Activated CD8-positive, alpha-beta T cell treated with anti-CD3 and anti-CD28 coated beads for 36 hours (primary cell): ENCODE results near the gene CCDC87. TPM values are rescaled to one million over a fixed set of nuclear protein-coding genes. Genes with fewer than 3 reads are reported as not detected.
"Not testable (repeated sequence)": the region's sequence is repeated elsewhere in the genome, so short reads cannot be mapped to it uniquely, and the experiment has no call there.

Experiments used
- ATAC-seq: fragments of 200-7000 bp; cut with Tn5 transposase; one replicate; pipeline ENCODE4 v1.10.0; 2021; ENCODE audit warnings: mild to moderate bottlenecking, moderate library complexity
- CTCF ChIA-PET: fragments of 350-600 bp; sonication (Branson Sonifier 250); formaldehyde crosslinking; loops from one replicate; lab custom pipeline; 2021; ENCODE audit warnings: antibody characterized with exemption; lab: Charles Lee
- POLR2A ChIA-PET: fragments of 350-600 bp; sonication (Branson Sonifier 250); formaldehyde crosslinking; loops from one replicate; lab custom pipeline; 2021; ENCODE audit warnings: antibody characterized with exemption; lab: Charles Lee
- DNase-seq: peaks from one replicate; pipeline ENCODE4 v3.0.0-alpha.2; 2020
- H3K27ac Mint-ChIP-seq: one replicate; pipeline ENCODE4 v1.8.0; 2021; ENCODE audit warnings: mild to moderate bottlenecking, mixed read lengths
- H3K27me3 Mint-ChIP-seq: one replicate; pipeline ENCODE4 v1.8.0; 2021; ENCODE audit warnings: mixed read lengths
- H3K36me3 Mint-ChIP-seq: one replicate; pipeline ENCODE4 v1.8.0; 2021; ENCODE audit warnings: low read depth, mixed read lengths
- H3K4me1 Mint-ChIP-seq: one replicate; pipeline ENCODE4 v1.8.0; 2021; ENCODE audit warnings: low read depth, mixed read lengths
- H3K4me3 Mint-ChIP-seq: one replicate; pipeline ENCODE4 v1.8.0; 2021; ENCODE audit warnings: mild to moderate bottlenecking, moderate library complexity, mixed read lengths
- H3K9me3 Mint-ChIP-seq: one replicate; pipeline ENCODE4 v1.8.0; 2021; ENCODE audit warnings: mixed read lengths
- CTCF ChIP-seq: fragments of 200-600 bp; IDR thresholded peaks from one replicate; pipeline ENCODE4 v1.8.0; 2022; ENCODE audit warnings: antibody characterized with exemption, mild to moderate bottlenecking
- intact Hi-C: fragments of 100-400 bp; cut with micrococcal nuclease; formaldehyde crosslinking; loops from one replicate; pipeline ENCODE4 v1.10.0; 2022
- total RNA-seq, 2 experiments: library from RNA; stranded (reverse); gene quantifications; one replicate each; pipeline ENCODE4 v1.2.3, GENCODE V29; 2021

The CCDC87 gene
- total RNA-seq, 2 experiments from 2014 or later: 0.14 to 0.27 TPM

GRCh38 chr11:66593303-66593635 lies 406 bp upstream of the CCDC87 start:
- POLR2A ChIA-PET: interaction anchor here (0.8 to 2.8 kb wide), 8 partner anchors 9 to 113 kb away, joined by 3 to 14 read pairs (median 4); partner anchors contain the start of genes DPP3, RBM14 and RBM4B
- H3K36me3 Mint-ChIP-seq: no peaks in the 10 kb centered on the region
- peak; percentile 5 for ATAC-seq
- CTCF ChIA-PET: interaction anchor here (1.1 to 5.8 kb wide), 13 partner anchors 9 to 222 kb away, joined by 3 to 67 read pairs (median 7); partner anchors contain the start of genes CTSF, MRPL11, RBM4 and RBM4B
- peak; percentile 11 for DNase-seq
- TF ChIP-seq CTCF: no peak
- H3K27ac Mint-ChIP-seq: peak overlapping the region; percentile 97
- H3K9me3 Mint-ChIP-seq: no peaks in the 10 kb centered on the region
- H3K4me3 Mint-ChIP-seq: peak overlapping the region; percentile 99
- intact Hi-C loops: loop anchor here (5.0 kb wide), 1 partner anchor 84 kb away; the partner anchor contains the start of gene RBM4B
- H3K4me1 Mint-ChIP-seq: peaks cover 24% of the 10 kb centered on the region
- no peaks in the 10 kb centered on the region for H3K27me3 Mint-ChIP-seq

GRCh38 chr11:66591175-66591574 lies 1.7 kb downstream of the CCDC87 start:
- no peak overlapping the region for H3K4me3 Mint-ChIP-seq
- no peaks in the 10 kb centered on the region for H3K36me3 Mint-ChIP-seq
- ATAC-seq (no peak), DNase-seq (no peak)
- peaks cover 24% of the 10 kb centered on the region for H3K4me1 Mint-ChIP-seq
- intact Hi-C loops: loop anchor here (5.0 kb wide), 1 partner anchor 86 kb away; the partner anchor contains the start of gene RBM4B
- CTCF ChIA-PET: interaction anchor here (0.7 to 5.8 kb wide), 8 partner anchors 12 to 170 kb away, joined by 3 to 67 read pairs (median 8); partner anchors contain the start of genes CTSF, MRPL11, NPAS4 and RBM4
- TF ChIP-seq CTCF: no peak
- POLR2A ChIA-PET: interaction anchor here (0.7 to 3.0 kb wide), 4 partner anchors 10 to 88 kb away, joined by 3 to 10 read pairs (median 4); partner anchors contain the start of gene RBM14
- H3K27me3 Mint-ChIP-seq: no peaks in the 10 kb centered on the region
- no peaks in the 10 kb centered on the region for H3K9me3 Mint-ChIP-seq
- H3K27ac Mint-ChIP-seq: no peak overlapping the region

DNA sequence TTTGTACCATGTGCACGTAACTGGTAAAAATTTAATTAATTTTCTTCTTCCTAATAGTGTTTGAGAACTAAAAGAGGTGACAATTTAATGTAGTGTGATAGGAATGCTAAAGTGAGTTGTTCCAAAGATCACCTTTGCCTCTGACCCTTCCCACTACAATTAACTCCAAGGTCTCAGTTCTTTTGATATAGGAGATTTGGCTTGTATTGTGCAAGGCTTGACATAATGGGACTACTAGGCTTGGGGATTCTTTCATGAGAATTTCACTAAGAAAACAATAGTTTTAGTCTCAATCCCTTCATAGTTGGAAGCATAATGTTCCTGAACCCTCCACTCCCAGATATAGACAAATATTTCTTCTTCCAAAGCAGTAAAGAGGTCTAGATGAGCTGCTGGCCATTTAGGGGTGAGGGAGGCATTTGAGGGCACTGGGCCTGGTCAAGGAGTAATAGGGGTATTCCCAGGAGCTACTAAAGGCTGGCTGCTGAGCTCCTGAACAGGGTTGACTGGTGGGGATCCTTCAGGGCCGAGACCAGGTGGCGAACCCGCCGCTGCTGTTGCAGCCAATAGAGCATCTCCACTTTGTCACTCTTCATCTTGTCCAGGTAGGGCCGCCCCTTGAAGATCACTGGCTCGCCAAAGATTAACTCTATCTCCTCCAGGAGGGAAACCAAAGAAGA lies 2.7 kb downstream of the CCDC87 start:
- intact Hi-C loops: loop anchor here (5.0 kb wide), 1 partner anchor 87 kb away; the partner anchor contains the start of gene RBM4B
- no peak for TF ChIP-seq CTCF
- H3K27ac Mint-ChIP-seq: no peak overlapping the region
- DNase-seq: no peak
- no peak overlapping the region for H3K4me3 Mint-ChIP-seq
- peaks cover 18% of the 10 kb centered on the region for H3K4me1 Mint-ChIP-seq
- no peak for ATAC-seq
- CTCF ChIA-PET: interaction anchor here (0.9 to 5.8 kb wide), 6 partner anchors 9 to 151 kb away, joined by 3 to 67 read pairs (median 5); partner anchors contain the start of genes MRPL11, RBM4 and RBM4B
- POLR2A ChIA-PET: interaction anchor here (0.6 to 3.0 kb wide), 4 partner anchors 9 to 157 kb away, joined by 3 to 10 read pairs (median 4); partner anchors contain the start of gene RBM14
- no peaks in the 10 kb centered on the region for H3K36me3 Mint-ChIP-seq
- no peaks in the 10 kb centered on the region for H3K9me3 Mint-ChIP-seq
- no peaks in the 10 kb centered on the region for H3K27me3 Mint-ChIP-seq

- peaks cover 13% of the 10 kb centered on the region for H3K4me1 Mint-ChIP-seq
- intact Hi-C loops, H3K27ac Mint-ChIP-seq, H3K9me3 Mint-ChIP-seq, ATAC-seq, H3K4me3 Mint-ChIP-seq, H3K27me3 Mint-ChIP-seq, POLR2A ChIA-PET, H3K36me3 Mint-ChIP-seq, DNase-seq: not testable (repeated sequence)
- CTCF ChIA-PET: interaction anchor here (1.5 to 1.6 kb wide), 2 partner anchors 10 to 49 kb away, joined by 4 to 7 read pairs; partner anchors contain the start of gene RBM4
Observed at GRCh38 chr11:66589315-66589714, 3.5 kb downstream of the CCDC87 start.

- Mint-ChIP-seq H3K4me3 (no peak overlapping the region), H3K27me3 (no peaks in the 10 kb centered on the region), H3K4me1 (no peaks in the 10 kb centered on the region), H3K9me3 (peaks cover 2% of the 10 kb centered on the region), H3K36me3 (no peaks in the 10 kb centered on the region), H3K27ac (no peak overlapping the region)
- TF ChIP-seq CTCF: no peak
- CTCF ChIA-PET: no interaction called here
- POLR2A ChIA-PET: interaction anchor here (1.6 kb wide), 1 partner anchor 31 kb away, joined by 4 read pairs; no protein-coding TSS in a partner anchor
- no peak for ATAC-seq
- intact Hi-C loops: no loop called here
- no peak for DNase-seq
Observed at GRCh38 chr11:66586136-66586535, 6.7 kb downstream of the CCDC87 start.

- H3K27me3 Mint-ChIP-seq, intact Hi-C loops, H3K36me3 Mint-ChIP-seq, H3K4me3 Mint-ChIP-seq, ATAC-seq, H3K27ac Mint-ChIP-seq, H3K9me3 Mint-ChIP-seq, H3K4me1 Mint-ChIP-seq, DNase-seq: not testable (repeated sequence)
- CTCF ChIA-PET: interaction anchor here (2.1 kb wide), 1 partner anchor 93 kb away, joined by 9 read pairs; the partner anchor contains the start of gene RBM4B
- POLR2A ChIA-PET: interaction anchor here (1.6 kb wide), 1 partner anchor 31 kb away, joined by 4 read pairs; no protein-coding TSS in a partner anchor
Observed at GRCh38 chr11:66585447-66585846, 7.4 kb downstream of the CCDC87 start.

DNA sequence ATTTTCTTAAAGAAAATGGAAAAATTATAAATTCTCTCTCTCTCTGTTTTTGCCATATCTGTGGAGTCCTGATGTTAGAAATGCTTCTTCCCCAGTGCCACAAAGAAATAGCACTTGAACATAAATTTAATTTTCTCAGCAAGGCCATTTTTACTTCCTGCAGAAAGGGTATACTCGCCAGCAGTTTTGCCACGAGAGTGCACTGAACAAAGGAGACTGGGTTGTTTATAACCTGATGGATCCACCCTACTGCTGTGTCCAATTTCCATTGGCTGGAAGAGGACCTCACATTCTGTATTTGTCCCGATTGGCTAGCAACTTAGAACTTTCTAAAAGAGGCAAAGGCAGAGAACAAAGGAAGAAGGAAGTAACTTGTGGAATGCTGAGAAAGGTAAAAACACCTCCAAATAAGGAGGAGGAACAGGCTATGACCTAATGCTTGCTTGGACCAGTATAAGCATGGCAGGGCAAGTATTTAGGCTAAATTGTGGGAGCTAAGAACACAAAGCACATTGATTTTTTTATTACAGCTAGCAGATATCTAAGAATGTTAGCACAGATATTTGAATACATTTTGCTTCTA lies 10.2 kb downstream of the CCDC87 start:
- H3K36me3 Mint-ChIP-seq, H3K27ac Mint-ChIP-seq, DNase-seq, POLR2A ChIA-PET, H3K27me3 Mint-ChIP-seq, H3K9me3 Mint-ChIP-seq, ATAC-seq, intact Hi-C loops, H3K4me3 Mint-ChIP-seq: not testable (repeated sequence)
- CTCF ChIA-PET: interaction anchor here (3.9 kb wide), 1 partner anchor 96 kb away, joined by 77 read pairs; the partner anchor contains the start of gene RBM4B
- peaks cover 16% of the 10 kb centered on the region for H3K4me1 Mint-ChIP-seq
